IPS-20b (cell line): ENCODE measurements around the gene EPS8.

Source experiments
- H3K27ac ChIP-seq: one replicate; pipeline ENCODE4 v1.5.1; 2013; ENCODE audit warnings: low read length
- H3K27me3 ChIP-seq: 2 replicates; pipeline ENCODE4 v1.6.1; 2013; ENCODE audit warnings: mild to moderate bottlenecking, low read length, inconsistent platforms; ENCODE audit not compliant: insufficient read depth
- H3K36me3 ChIP-seq: 2 replicates; pipeline ENCODE4 v1.6.1; 2013; ENCODE audit warnings: low read depth, mild to moderate bottlenecking, inconsistent platforms, low read length, moderate library complexity; ENCODE audit not compliant: insufficient read depth
- H3K4me1 ChIP-seq: 2 replicates; pipeline ENCODE4 v1.6.1; 2013; ENCODE audit warnings: mild to moderate bottlenecking, control low read depth, inconsistent platforms, low read length, moderate library complexity; ENCODE audit not compliant: insufficient read depth
- H3K4me3 ChIP-seq: 2 replicates; pipeline ENCODE4 v1.5.1; 2013; ENCODE audit warnings: mild to moderate bottlenecking, low read length, inconsistent platforms
- H3K9ac ChIP-seq: 2 replicates; pipeline ENCODE4 v1.6.1; 2013; ENCODE audit warnings: low read depth, mild to moderate bottlenecking, inconsistent platforms, low read length, moderate library complexity
- H3K9me3 ChIP-seq: 2 replicates; pipeline ENCODE4 v1.6.1; 2013; ENCODE audit warnings: mild to moderate bottlenecking, low read depth, low read length, inconsistent platforms; ENCODE audit not compliant: insufficient read depth

Gene EPS8

GRCh38 chr12:15726878-15727150 lies 62.4 kb downstream of the EPS8 start:
- H3K4me3 ChIP-seq = no peak overlapping the region
- no peak overlapping the region for H3K9ac ChIP-seq
- no peak overlapping the region for H3K27ac ChIP-seq
- no peaks in the 10 kb centered on the region for H3K9me3 ChIP-seq
- no peaks in the 10 kb centered on the region for H3K36me3 ChIP-seq
- H3K4me1 ChIP-seq = no peaks in the 10 kb centered on the region
- no peaks in the 10 kb centered on the region for H3K27me3 ChIP-seq

- H3K4me1 ChIP-seq = no peaks in the 10 kb centered on the region
- no peak overlapping the region for H3K4me3 ChIP-seq
- no peak overlapping the region for H3K9ac ChIP-seq
- no peaks in the 10 kb centered on the region for H3K27me3 ChIP-seq
- H3K9me3 ChIP-seq = no peaks in the 10 kb centered on the region
- H3K27ac ChIP-seq = no peak overlapping the region
- no peaks in the 10 kb centered on the region for H3K36me3 ChIP-seq
Observed at GRCh38 chr12:15726027-15726877, 62.9 kb downstream of the EPS8 start.

- H3K27me3 ChIP-seq = no peaks in the 10 kb centered on the region
- no peak overlapping the region for H3K27ac ChIP-seq
- H3K4me3 ChIP-seq = no peak overlapping the region
- H3K36me3 ChIP-seq = no peaks in the 10 kb centered on the region
- H3K9ac ChIP-seq = no peak overlapping the region
- no peaks in the 10 kb centered on the region for H3K9me3 ChIP-seq
- H3K4me1 ChIP-seq = no peaks in the 10 kb centered on the region
Observed at GRCh38 chr12:15722951-15723350, 66.2 kb downstream of the EPS8 start.

GRCh38 chr12:15721316-15722115 lies 67.7 kb downstream of the EPS8 start:
- no peaks in the 10 kb centered on the region for H3K36me3 ChIP-seq
- no peak overlapping the region for H3K9ac ChIP-seq
- H3K4me1 ChIP-seq = no peaks in the 10 kb centered on the region
- H3K27me3 ChIP-seq = no peaks in the 10 kb centered on the region
- no peaks in the 10 kb centered on the region for H3K9me3 ChIP-seq
- H3K4me3 ChIP-seq = no peak overlapping the region
- H3K27ac ChIP-seq = no peak overlapping the region

GRCh38 chr12:15720295-15720694 lies 68.9 kb downstream of the EPS8 start:
- Histone ChIP-seq H3K9ac (no peak overlapping the region), H3K36me3 (no peaks in the 10 kb centered on the region), H3K27ac (no peak overlapping the region), H3K4me3 (no peak overlapping the region), H3K9me3 (no peaks in the 10 kb centered on the region), H3K27me3 (no peaks in the 10 kb centered on the region), H3K4me1 (no peaks in the 10 kb centered on the region)

- Histone ChIP-seq H3K27me3 (no peaks in the 10 kb centered on the region), H3K4me1 (no peaks in the 10 kb centered on the region), H3K27ac (no peak overlapping the region), H3K9me3 (no peaks in the 10 kb centered on the region), H3K4me3 (no peak overlapping the region), H3K9ac (no peak overlapping the region), H3K36me3 (no peaks in the 10 kb centered on the region)
Observed at GRCh38 chr12:15719230-15719629, 70.0 kb downstream of the EPS8 start.

- Histone ChIP-seq H3K9me3 (no peaks in the 10 kb centered on the region), H3K27me3 (no peaks in the 10 kb centered on the region), H3K36me3 (no peaks in the 10 kb centered on the region), H3K4me3 (no peak overlapping the region), H3K9ac (no peak overlapping the region), H3K27ac (no peak overlapping the region), H3K4me1 (no peaks in the 10 kb centered on the region)
Observed at GRCh38 chr12:15717940-15718567, 71.1 kb downstream of the EPS8 start.

GRCh38 chr12:15716581-15716980 lies 72.6 kb downstream of the EPS8 start:
- H3K4me1 ChIP-seq = no peaks in the 10 kb centered on the region
- no peaks in the 10 kb centered on the region for H3K9me3 ChIP-seq
- H3K27me3 ChIP-seq = no peaks in the 10 kb centered on the region
- H3K36me3 ChIP-seq = no peaks in the 10 kb centered on the region
- no peak overlapping the region for H3K4me3 ChIP-seq
- H3K27ac ChIP-seq = no peak overlapping the region
- H3K9ac ChIP-seq = no peak overlapping the region

- H3K9me3 ChIP-seq = no peaks in the 10 kb centered on the region
- no peaks in the 10 kb centered on the region for H3K27me3 ChIP-seq
- no peak overlapping the region for H3K27ac ChIP-seq
- no peak overlapping the region for H3K4me3 ChIP-seq
- no peak overlapping the region for H3K9ac ChIP-seq
- no peaks in the 10 kb centered on the region for H3K36me3 ChIP-seq
- H3K4me1 ChIP-seq = peaks cover 7% of the 10 kb centered on the region; the same call in 1 of the 2 replicates
Observed at GRCh38 chr12:15714256-15714655, 74.9 kb downstream of the EPS8 start.

- no peaks in the 10 kb centered on the region for H3K9me3 ChIP-seq
- H3K36me3 ChIP-seq = no peaks in the 10 kb centered on the region
- H3K4me1 ChIP-seq = peaks cover 9% of the 10 kb centered on the region; the same call in 1 of the 2 replicates
- no peak overlapping the region for H3K4me3 ChIP-seq
- no peak overlapping the region for H3K27ac ChIP-seq
- no peak overlapping the region for H3K9ac ChIP-seq
- no peaks in the 10 kb centered on the region for H3K27me3 ChIP-seq
Observed at GRCh38 chr12:15712823-15713660, 76.1 kb downstream of the EPS8 start.

GRCh38 chr12:15712160-15712559 lies 77.0 kb downstream of the EPS8 start:
- Histone ChIP-seq H3K27ac (no peak overlapping the region), H3K9ac (no peak overlapping the region), H3K4me3 (no peak overlapping the region), H3K9me3 (no peaks in the 10 kb centered on the region), H3K36me3 (no peaks in the 10 kb centered on the region), H3K4me1 (peaks cover 9% of the 10 kb centered on the region; the same call in 1 of the 2 replicates), H3K27me3 (no peaks in the 10 kb centered on the region)
